Activated CD8-positive, alpha-beta memory T cell treated with anti-CD3 and anti-CD28 coated beads for 36 hours (primary cell): ENCODE results near the gene C1GALT1. TPM values are rescaled to one million over a fixed set of nuclear protein-coding genes. Genes with fewer than 3 reads are reported as not detected.
"Not testable (repeated sequence)": the region's sequence is repeated elsewhere in the genome, so short reads cannot be mapped to it uniquely, and the experiment has no call there.

Source experiments
- CTCF ChIA-PET: fragments of 350-600 bp; sonication (Branson Sonifier 250); formaldehyde crosslinking; loops from one replicate; lab custom pipeline; 2021; ENCODE audit warnings: antibody characterized with exemption; lab: Charles Lee
- POLR2A ChIA-PET: fragments of 350-600 bp; sonication (Branson Sonifier 250); formaldehyde crosslinking; loops from one replicate; lab custom pipeline; 2021; ENCODE audit warnings: antibody characterized with exemption; lab: Charles Lee
- total RNA-seq, 2 experiments: library from RNA; stranded (reverse); gene quantifications; one replicate each; pipeline ENCODE4 v1.2.3, GENCODE V29; 2021

C1GALT1 gene
- 10 to 100 TPM; 43.4 to 44.9 TPM for total RNA-seq

DNA sequence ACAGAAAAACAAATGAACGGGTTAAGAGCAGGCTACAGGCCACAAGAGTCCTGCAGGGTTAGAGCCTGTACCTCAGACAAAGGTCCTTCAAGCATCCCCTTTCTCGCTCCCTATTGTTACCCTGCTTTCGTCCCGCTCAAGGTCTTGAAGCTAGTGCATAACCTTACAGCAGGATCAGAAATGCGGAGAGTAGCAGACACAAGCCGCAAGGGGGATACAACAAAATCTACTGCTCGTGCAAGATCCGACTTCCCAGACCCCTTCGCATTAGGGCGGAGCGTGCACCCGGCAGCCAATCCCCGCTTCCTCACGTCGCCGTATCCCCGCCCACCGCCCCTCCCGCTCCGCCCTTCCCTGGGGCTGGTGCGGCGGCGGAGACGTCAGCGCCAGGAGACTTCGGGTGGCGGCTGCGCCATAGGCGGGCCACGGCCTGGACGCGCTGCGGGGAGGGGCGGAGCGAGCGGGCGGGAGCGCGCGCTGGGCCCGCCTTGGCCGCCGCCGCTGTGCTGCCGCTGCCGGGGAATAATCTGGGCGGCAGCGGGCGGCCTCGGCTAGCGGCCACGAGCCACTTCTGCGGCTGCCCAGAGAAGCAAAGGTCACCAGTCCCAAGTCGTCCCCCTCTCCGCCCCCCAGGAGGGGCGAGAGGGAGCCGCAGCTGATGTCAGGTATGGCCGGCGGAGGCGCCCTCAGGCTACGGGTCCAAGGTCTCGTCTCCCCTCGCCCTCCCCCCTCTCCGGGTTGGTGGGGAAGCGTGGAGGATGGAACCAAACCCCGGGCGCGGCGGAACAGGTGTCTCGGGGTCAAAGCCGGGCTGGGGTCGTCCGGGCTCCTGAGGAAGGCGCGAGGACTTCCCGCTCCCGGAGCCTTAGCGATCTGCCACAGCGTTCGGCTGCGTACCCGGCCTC is at the start of gene C1GALT1:
TSS of gene C1GALT1 (plus strand) at position 389 of the 905 bp plus-strand sequence. CDS start 51,776 bp downstream, outside the sequence.
- CTCF ChIA-PET, result interaction anchor here (1.5 to 1.7 kb wide), 2 partner anchors 19 to 23 kb away, joined by 3 to 4 read pairs; no protein-coding TSS in a partner anchor

DNA sequence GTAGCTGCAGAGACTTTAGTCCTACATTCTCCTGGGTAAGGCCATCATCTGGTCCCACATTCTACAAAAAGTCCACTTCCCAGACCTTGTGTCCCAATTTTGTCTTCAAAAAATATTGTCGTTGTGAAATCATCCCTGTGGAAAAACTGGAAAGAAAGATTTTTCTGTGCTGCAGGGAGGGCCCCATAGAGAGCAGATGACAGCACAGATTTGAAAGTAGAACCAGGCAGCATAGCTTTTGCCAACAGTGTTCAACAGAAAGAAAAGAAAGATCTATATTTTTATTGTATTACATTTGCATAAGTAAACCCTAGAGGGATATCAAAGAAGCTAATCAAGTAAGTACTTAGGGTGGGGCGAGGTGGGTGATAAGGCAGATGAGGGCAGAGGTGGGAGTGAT is 48.3 kb upstream of the C1GALT1 start:
- ChIA-PET POLR2A (no interaction called here), CTCF (no interaction called here)

More for the DNA sequence above, at the start of gene C1GALT1:
- POLR2A ChIA-PET, result interaction anchor here (0.6 to 1.0 kb wide), 4 partner anchors 9 to 83 kb away, joined by 3 to 5 read pairs (median 3); no protein-coding TSS in a partner anchor

DNA sequence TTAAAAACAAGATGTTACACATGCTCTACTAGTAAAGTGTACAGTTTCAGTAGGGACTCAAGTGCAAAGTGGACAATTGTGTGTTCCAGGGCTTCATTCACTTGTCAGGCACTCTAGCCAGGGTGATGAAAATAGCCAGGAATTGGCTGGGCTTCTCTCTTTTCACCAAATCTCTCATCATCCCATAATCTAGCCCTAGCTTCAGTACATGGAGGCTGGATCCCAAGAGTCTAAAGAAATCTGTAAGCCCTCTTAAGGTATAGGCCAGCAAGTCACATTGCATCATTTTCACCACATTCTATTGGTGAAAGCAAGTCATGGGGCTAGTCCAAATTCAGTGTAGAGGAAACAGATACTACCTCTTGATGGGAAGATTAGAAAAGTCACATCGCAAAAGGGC is 47.3 kb upstream of the C1GALT1 start:
- ChIA-PET CTCF (interaction anchor here (0.6 kb wide), 1 partner anchor 1250 kb away, joined by 3 read pairs; no protein-coding TSS in a partner anchor), POLR2A (no interaction called here)

DNA sequence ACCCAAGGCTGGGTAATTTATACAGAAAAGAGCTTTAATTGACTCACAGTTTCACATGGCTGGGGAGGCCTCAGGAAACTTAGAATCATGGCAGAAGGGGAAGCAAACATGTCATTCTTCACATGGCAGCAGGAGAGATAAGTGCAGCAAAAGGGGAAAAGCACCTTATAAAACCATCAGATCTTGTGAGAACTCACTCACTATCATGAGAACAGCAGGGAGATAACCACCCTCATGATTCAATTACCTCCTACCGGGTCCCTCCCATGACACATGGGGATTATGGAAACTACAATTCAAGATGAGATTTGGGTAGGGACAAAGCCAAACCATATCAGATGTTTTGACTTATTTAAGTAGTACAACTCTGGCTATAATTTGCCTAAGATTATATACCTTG is 46.4 kb upstream of the C1GALT1 start:
- POLR2A ChIA-PET, CTCF ChIA-PET: not testable (repeated sequence)

DNA sequence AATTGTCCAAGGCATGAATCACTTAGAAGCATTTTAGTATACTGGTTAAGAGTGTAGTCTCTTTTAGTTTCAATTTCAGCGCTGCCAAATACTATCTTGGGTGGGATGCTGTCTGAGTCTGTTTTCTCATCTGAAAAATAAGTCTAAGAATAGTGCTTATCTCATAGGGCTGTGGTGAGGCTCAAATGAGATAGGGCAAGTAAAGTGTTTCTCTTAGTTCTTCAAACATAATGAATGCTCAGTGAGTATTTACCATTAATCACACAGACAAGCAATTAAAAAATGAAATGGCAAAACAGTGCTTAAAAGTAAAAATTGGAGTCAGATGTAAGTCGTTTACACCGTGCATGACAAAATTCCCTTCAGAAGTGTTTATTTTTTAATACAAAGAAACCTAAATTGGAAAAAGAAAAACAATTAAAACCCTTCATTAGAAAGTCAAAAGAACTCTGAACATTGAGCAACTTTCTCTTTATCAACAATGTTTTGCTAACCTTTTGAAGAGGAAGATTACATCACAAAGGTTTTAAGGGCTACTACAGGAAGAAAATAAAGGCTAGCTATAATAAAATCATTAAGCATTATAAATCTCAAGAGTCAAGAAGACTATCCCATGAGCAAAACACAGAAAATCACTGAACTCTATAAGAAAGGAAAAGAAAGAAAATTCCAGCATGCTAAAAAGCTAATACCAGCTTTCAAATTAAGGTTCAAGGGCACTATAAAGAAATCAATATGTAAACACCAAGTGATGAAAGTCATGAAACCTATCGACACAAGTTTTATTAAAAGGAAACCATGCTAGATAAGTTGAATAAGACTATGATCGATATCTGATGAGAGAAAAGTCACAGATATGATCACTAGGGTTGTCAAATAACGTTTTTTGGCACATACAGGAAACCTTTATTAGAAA is 45.6 kb upstream of the C1GALT1 start:
- CTCF ChIA-PET, result no interaction called here
- POLR2A ChIA-PET, result no interaction called here

DNA sequence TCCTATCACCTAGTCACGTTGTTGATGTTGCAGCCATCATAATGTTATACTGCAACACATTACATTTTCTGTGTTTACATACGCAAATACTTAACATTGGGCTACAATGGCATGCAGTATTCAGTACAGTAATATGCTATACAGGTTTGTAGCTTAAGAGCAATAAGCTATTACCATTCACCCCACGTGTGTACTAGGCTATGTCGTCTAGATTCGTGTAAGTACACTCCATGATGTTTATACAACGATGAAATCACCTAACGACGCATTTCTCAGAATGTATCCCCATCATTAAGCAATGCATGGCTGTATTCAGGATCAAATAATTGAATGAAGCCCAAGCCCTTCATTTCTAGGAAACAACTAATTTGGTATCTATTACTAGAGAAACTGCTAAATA is 43.4 kb upstream of the C1GALT1 start:
- POLR2A ChIA-PET, result no interaction called here
- CTCF ChIA-PET, result no interaction called here

DNA sequence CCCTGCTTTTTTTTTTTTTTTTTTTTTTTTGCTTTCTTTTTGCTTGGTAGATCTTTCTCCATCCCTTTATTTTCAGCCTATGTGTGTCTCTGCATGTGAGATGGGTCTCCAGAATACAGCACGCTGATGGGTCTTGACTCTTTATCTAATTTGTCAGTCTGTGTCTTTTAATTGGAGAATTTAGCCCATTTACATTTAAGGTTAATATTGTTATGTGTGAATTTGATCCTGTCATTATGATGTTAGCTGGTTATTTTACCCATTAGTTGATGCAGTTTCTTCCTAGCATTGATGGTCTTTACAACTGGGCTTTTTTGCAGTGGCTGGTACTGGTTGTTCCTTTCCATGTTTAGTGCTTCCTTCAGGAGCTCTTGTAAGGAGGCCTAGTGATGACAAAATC is 38.9 kb upstream of the C1GALT1 start:
- CTCF ChIA-PET, result not testable (repeated sequence)

DNA sequence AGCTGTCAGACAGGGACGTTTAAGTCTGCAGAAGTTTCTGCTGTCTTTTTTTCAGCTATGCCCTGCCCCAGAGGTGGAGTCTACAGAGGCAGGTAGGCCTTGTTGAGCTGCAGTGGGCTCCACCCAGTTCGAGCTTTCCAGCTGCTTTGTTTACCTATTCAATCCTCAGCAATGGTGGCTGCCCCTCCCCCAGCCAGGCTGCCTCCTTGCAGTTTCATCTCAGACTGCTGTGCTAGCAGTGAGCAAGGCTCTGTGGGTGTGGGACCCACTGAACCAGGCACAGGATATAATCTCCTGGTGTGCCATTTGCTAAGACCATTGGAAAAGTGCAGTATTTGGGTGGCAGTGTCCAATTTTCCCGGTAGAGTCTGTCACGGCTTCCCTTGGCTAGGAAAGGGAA is 37.2 kb upstream of the C1GALT1 start:
- CTCF ChIA-PET, result not testable (repeated sequence)
- POLR2A ChIA-PET, result interaction anchor here (0.6 kb wide), 1 partner anchor 30 kb away, joined by 3 read pairs; no protein-coding TSS in a partner anchor

More for the DNA sequence above, 38.9 kb upstream of the C1GALT1 start:
- POLR2A ChIA-PET, result not testable (repeated sequence)

DNA sequence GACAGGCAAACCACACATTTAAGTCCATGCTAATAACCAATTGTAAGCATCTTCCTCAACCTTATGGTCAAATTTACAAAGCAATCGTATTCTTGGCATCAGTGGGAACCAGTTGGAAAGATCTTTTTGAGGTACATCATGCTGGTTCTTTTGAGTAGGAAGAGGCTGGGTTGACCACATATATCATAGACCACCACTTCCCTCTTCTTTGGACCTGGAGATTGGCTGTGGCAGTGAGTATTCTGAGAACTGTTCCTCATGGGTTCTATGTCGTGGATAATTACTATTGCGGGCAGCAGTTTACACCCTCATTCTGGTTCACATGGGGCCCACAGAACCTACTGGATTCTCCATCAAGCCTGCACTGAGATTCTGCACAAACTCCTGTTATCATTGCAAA is 35.5 kb upstream of the C1GALT1 start:
- ChIA-PET CTCF (no interaction called here), POLR2A (no interaction called here)

DNA sequence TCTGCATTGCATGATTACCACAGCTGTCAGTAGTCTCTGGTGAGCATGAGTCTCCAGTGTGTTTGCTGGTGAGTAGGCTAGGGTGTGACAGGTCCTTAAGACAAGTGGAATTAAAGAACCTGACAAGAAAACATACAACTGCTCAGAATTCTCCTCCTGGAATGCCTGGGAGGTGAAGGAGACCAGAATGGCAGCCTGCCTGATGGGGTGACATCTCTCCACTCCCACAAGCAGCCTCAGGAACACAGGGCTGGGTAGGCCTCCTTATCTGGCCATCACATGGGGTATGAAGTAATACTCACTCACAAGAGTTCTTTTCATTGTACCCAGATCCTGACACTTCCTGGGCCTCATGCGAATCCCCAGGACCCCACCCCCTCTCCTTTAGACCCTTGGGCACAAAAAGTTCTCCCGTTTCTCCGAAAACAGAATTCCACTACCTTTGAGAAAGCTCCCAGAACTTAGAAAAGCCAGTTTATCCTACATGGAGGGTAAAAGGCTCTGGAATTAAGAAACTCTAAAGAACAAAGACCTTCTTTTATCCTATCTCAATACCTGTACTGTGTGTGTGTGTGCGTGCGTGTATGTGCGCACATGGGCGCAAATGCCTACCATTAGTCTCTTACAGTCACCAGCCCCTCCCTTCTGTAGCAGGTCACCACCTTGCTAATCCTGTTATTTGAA is 33.4 kb upstream of the C1GALT1 start:
- ChIA-PET CTCF (no interaction called here), POLR2A (no interaction called here)

DNA sequence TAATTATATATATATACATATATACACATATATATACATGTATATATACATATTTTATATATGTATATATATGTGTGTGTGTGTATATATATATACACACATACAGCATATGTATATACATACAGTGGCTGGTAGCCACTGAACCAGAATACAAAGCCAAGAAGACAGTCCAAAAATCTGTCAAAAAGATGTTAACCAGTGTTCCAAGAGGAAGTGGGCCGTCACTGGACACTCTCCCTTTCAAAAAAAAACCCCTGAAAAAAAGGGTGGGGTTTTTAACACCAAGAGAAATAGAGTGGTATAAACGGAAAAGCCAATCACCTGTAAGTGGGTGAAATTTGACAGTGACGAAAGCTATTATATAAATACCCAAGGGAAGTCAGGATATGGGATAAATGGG is 31.1 kb upstream of the C1GALT1 start:
- POLR2A ChIA-PET, result no interaction called here

DNA sequence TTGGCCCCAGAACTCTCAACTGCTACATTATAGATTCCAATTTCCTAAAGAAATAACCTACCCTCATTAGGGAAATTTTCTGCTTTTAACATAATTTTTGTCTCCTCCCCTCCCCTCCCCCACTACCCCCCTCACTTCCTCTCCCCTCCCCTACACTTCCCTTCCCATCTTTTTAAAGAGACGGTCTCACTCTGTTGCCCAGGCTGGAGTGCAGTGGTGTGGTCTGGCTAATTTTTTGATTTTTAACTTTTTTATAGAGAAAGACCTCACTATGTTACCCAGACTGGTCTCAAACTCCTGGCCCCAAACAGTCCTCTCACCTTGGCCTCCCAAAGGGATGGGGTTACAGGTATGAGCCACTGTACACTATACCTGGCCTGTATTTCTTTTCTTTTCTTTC is 30.5 kb upstream of the C1GALT1 start:
- POLR2A ChIA-PET, result no interaction called here
- CTCF ChIA-PET, result no interaction called here

More for the DNA sequence above, 31.1 kb upstream of the C1GALT1 start:
- CTCF ChIA-PET, result no interaction called here

DNA sequence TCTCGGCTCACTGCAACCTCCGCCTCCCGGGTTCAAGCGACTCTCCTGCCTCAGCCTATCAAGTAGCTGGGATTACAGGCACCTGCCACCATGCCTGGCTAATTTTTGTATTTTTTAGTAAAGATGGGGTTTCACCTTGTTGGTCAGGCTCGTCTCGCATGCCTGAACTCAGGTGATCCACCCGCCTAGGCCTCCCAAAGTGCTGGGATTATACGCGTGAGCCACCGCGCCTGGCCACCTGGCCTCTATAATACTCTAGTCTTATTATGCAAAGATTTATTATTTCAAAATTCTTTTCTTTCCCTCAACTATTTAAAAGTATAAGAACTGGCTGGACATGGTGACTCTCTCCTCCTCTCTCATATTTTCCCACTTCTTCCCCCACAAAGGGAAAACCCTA is 30.0 kb upstream of the C1GALT1 start:
- POLR2A ChIA-PET, result no interaction called here
- CTCF ChIA-PET, result no interaction called here

DNA sequence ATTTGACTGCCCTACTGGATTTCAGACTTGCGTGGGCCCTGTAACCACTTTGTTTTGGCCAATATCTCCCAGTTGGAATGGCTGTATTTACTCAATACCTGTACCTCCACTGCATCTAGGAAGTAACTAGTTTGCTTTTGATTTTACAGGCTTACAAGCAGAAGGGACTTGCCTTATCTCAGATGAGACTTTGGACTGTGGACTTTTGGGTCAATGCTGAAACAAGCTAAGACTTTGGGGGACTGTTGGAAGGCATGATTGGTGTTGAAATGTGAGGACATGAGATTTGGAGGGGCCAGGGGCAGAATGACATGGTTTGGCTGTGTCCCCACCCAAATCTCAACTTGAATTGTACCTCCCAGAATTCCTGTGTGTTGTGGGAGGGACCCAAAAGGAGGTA is 28.0 kb upstream of the C1GALT1 start:
- CTCF ChIA-PET, result interaction anchor here (0.6 kb wide), 1 partner anchor 623 kb away, joined by 3 read pairs; no protein-coding TSS in a partner anchor
- POLR2A ChIA-PET, result not testable (repeated sequence)

DNA sequence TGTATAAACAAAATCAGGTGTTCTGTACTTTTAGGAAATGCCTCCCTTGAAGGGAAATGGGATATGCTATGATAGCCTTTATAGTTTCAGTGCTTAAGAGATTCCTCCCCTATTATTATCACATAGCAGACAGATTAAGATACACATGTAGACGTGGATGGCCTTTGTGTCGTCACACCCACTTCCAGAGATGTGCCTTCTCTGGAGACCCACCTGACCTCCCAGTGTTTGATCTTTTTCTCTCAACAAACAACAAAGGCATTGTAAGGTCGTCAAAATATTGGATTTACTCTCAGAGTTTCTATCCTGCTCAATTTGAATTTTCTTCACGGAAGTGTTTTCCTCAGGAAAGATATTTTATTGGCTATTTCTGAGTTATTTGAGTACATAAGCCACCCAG is 25.7 kb upstream of the C1GALT1 start:
- CTCF ChIA-PET, result no interaction called here
- POLR2A ChIA-PET, result no interaction called here

DNA sequence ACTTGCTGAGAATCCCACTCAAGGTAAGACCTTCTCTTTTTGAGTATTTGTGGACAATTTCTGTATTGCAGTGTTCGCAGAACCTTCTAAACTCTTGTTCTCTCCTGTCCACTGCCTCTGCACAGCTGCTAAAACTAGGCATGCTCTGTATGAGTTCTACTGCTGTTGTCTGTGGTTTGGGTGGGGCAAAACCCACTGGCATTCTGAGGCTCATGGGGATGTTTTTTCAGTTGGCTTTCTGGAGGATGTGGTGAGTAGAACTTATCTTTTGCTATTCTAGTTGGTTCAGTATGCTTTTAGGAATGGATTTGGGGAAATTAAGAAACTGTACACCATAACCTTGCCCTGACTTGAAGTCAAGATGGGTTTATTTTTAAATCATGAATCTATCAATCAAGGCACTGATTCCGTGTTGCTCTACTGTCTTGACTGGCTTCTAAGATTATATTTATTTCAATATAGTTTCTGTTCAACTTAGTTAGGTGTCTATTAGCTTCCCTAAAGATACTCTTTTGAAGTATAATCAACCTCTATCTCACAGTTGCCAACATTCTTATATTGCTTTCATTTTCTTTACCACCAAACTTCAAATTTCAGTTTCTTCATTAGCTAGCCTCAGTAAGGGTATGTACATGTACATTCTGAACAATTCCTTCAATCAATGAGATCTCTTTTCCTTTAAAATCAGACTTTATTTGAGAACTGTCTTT is 25.0 kb upstream of the C1GALT1 start:
- ChIA-PET POLR2A (interaction anchor here (0.9 kb wide), 1 partner anchor 25 kb away, joined by 3 read pairs; the partner anchor contains the start of gene C1GALT1), CTCF (interaction anchor here (1.0 kb wide), 1 partner anchor 37 kb away, joined by 4 read pairs; no protein-coding TSS in a partner anchor)

DNA sequence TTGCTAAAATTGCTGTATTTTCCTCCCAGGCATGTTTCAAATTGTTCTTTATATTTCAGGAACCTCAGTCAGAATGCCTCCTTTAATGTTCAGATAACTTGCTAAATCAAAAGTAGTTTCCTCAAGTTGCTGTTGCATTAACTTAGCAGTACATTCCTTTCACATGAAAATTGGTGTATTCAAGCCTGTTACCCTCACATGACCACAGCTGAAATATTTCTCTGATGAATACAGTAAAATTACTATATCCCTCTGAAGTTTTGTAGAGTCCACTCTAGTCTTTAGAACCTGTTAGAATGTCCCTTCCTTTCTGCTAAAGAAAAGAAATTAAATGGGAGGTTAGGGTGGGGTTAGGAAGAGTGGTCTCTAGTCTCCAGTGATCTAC is 24.5 kb upstream of the C1GALT1 start:
- ChIA-PET POLR2A (interaction anchor here (0.9 kb wide), 1 partner anchor 24 kb away, joined by 3 read pairs; the partner anchor contains the start of gene C1GALT1), CTCF (interaction anchor here (1.0 kb wide), 1 partner anchor 37 kb away, joined by 4 read pairs; no protein-coding TSS in a partner anchor)

DNA sequence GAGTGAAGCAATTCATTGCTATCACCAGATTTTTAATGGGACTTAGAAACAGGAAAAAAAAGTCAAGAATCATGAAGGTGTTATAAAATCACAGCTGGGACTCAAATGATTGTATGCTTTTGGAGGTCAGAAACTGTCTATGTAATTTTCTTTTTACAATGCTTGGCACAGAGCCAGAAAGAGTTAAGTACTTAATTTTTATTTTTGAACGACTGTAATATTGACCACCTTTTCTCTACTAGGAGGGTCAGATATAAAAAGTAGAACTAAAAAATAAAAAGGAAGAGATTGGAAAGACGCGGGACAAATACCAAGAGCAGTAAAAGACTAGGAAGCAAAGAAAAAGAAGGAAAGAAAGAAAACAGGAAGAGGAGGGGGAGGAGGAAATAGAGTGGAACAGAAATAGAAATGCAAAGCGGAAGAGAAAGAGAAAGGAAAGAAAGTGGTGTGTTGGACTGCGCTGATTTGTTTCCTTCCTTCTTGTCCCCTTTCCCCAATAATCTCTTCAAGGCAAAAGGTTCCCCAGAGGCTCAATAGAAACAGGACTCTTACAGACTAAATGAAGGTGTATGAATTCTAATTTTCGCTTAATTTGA is 23.2 kb upstream of the C1GALT1 start:
- POLR2A ChIA-PET, result no interaction called here
- CTCF ChIA-PET, result interaction anchor here (1.6 kb wide), 1 partner anchor 23 kb away, joined by 4 read pairs; the partner anchor contains the start of gene C1GALT1
